A549 (cell line): ENCODE data around the gene KAT6B. TPM values are rescaled to one million over a fixed set of nuclear protein-coding genes. Genes with fewer than 3 reads are reported as not detected.

Source experiments
- ATAC-seq, 2 experiments: fragments of 200-7000 bp in 1 of 2; fragments of >200 bp in 1 of 2; cut with Nextera tagmentation in 1 of 2; cut with Tn5 transposase in 1 of 2; 3 replicates each; pipeline versions ENCODE4 v1.8.0 to v1.9.1; 2018 to 2020; ENCODE audit warnings: mild to moderate bottlenecking in 1 of 2, moderate library complexity in 1 of 2
- CTCF ChIA-PET: fragments of 300-600 bp; sonication (Branson Sonifier 250); formaldehyde crosslinking; extraction: SDS; loops from one replicate; lab custom pipeline; 2021; ENCODE audit warnings: antibody characterized with exemption, inconsistent platforms; lab: Yijun Ruan, JAX
- POLR2A ChIA-PET: fragments of 350-600 bp; formaldehyde crosslinking; extraction: SDS; loops from one replicate; lab custom pipeline; 2021; ENCODE audit warnings: antibody characterized with exemption, inconsistent platforms; lab: Yijun Ruan, JAX
- DNase-seq, 2 experiments: peaks; one replicate each; pipeline versions ENCODE4 v3.0.0 to v3.0.0-alpha.2; 2011 to 2016; ENCODE audit warnings: low read depth in 1 of 2, low spot score in 1 of 2
- FAIRE-seq: peaks from 2 replicates; lab custom pipeline; 2011; peaks lifted over from hg19 to GRCh38; lab: Jason Lieb, UNC
- H3K27ac ChIP-seq, 2 experiments: fragments of >200 bp; sonication (Bioruptor Twin); formaldehyde crosslinking; 3 replicates each; pipeline ENCODE4 v1.5.1; 2016 to 2017
- H3K4me1 ChIP-seq: fragments of >200 bp; sonication (Bioruptor Twin); formaldehyde crosslinking; 3 replicates; pipeline ENCODE4 v1.6.1; 2016
- H3K4me2 ChIP-seq: fragments of >200 bp; sonication (Bioruptor Twin); formaldehyde crosslinking; 3 replicates; pipeline ENCODE4 v1.6.1; 2016
- H3K4me3 ChIP-seq: fragments of >200 bp; sonication (Bioruptor Twin); formaldehyde crosslinking; 3 replicates; pipeline ENCODE4 v1.5.1; 2016
- H3K9me3 ChIP-seq: fragments of >200 bp; sonication (Bioruptor Twin); formaldehyde crosslinking; 3 replicates; pipeline ENCODE4 v1.6.1; 2016
- CBX2 ChIP-seq: fragments of 200-600 bp; sonication (generic); IDR thresholded peaks from 2 replicates; pipeline ENCODE4 v1.6.1; 2016; ENCODE audit warnings: low read depth, mild to moderate bottlenecking, borderline replicate concordance
- CBX8 ChIP-seq: fragments of 200-600 bp; sonication (generic); IDR thresholded peaks from 2 replicates; pipeline ENCODE4 v1.6.1; 2016
- CEBPB ChIP-seq, 2 experiments: fragments of >200 bp in 1 of 2; sonication (Bioruptor Twin) in 1 of 2; formaldehyde crosslinking in 1 of 2; IDR thresholded peaks; 2 replicates each; pipeline ENCODE4 v1.6.1; 2012 to 2016
- CHD4 ChIP-seq: fragments of 200-600 bp; sonication (generic); IDR thresholded peaks from 2 replicates; pipeline ENCODE4 v1.6.1; 2016; ENCODE audit warnings: antibody characterized with exemption, mild to moderate bottlenecking, borderline replicate concordance
- CTCF ChIP-seq: fragments of >200 bp; sonication (Bioruptor Twin); formaldehyde crosslinking; IDR thresholded peaks from 3 replicates; pipeline ENCODE4 v1.5.1; 2016
- EHF ChIP-seq: fragments of 250-450 bp; sonication (Bioruptor Pico); IDR thresholded peaks from 2 replicates; pipeline ENCODE4 v1.5.0; 2020; ENCODE audit warnings: mild to moderate bottlenecking
- EHMT2 ChIP-seq: fragments of 200-600 bp; sonication (generic); IDR thresholded peaks from 2 replicates; pipeline ENCODE4 v1.6.1; 2016; ENCODE audit warnings: antibody characterized with exemption, low read depth, mild to moderate bottlenecking, moderate library complexity
- FOSL2 ChIP-seq, 2 experiments: fragments of 450-650 bp in 1 of 2; fragments of >200 bp in 1 of 2; sonication (Bioruptor Twin) in 1 of 2; formaldehyde crosslinking; IDR thresholded peaks; 2 replicates each; pipeline versions ENCODE4 v1.5.0 to v1.6.1; 2016 to 2020; ENCODE audit warnings: mild to moderate bottlenecking in 1 of 2, moderate library complexity in 1 of 2
- HES2 ChIP-seq: fragments of >200 bp; sonication (Bioruptor Twin); formaldehyde crosslinking; IDR thresholded peaks from 2 replicates; pipeline ENCODE4 v1.6.1; 2016
- HOXB13 ChIP-seq: fragments of 250-450 bp; sonication (Bioruptor Pico); IDR thresholded peaks from 2 replicates; pipeline ENCODE4 v1.5.0; 2020; ENCODE audit warnings: low read depth, mild to moderate bottlenecking, moderate library complexity
- HOXB5 ChIP-seq: fragments of 250-450 bp; sonication (Bioruptor Pico); IDR thresholded peaks from 2 replicates; pipeline ENCODE4 v1.5.0; 2020; ENCODE audit warnings: mild to moderate bottlenecking, moderate library complexity
- JUN ChIP-seq, 2 experiments: fragments of >200 bp; sonication (Bioruptor Twin); formaldehyde crosslinking; IDR thresholded peaks; 2 replicates in 1 of 2; 3 replicates in 1 of 2; pipeline ENCODE4 v1.6.1; 2016 to 2017
- KDM5A ChIP-seq: fragments of 200-600 bp; sonication (generic); IDR thresholded peaks from 2 replicates; pipeline ENCODE4 v1.6.1; 2016; ENCODE audit warnings: antibody characterized with exemption, mild to moderate bottlenecking
- MAZ ChIP-seq: fragments of 150-350 bp; IDR thresholded peaks from 2 replicates; pipeline ENCODE4 v1.6.1; 2014; ENCODE audit warnings: antibody characterized with exemption, low read depth, low read length, borderline replicate concordance
- USF2 ChIP-seq: fragments of 450-650 bp; IDR thresholded peaks from 2 replicates; pipeline ENCODE4 v1.6.1; 2014; ENCODE audit warnings: antibody characterized with exemption
- ZC3H11A ChIP-seq: fragments of 450-650 bp; IDR thresholded peaks from 2 replicates; pipeline ENCODE4 v1.6.1; 2014; ENCODE audit warnings: antibody characterized with exemption, mild to moderate bottlenecking
- ZFP36 ChIP-seq: fragments of 450-650 bp; IDR thresholded peaks from 2 replicates; pipeline ENCODE4 v1.6.1; 2014; ENCODE audit warnings: borderline replicate concordance; ENCODE audit not compliant: partially characterized antibody
- ZNF302 ChIP-seq: fragments of 250-450 bp; sonication (Bioruptor Pico); IDR thresholded peaks from 2 replicates; pipeline ENCODE4 v1.9.0; 2021; ENCODE audit warnings: inconsistent platforms, mild to moderate bottlenecking, moderate library complexity
- ZSCAN20 ChIP-seq: fragments of 250-450 bp; sonication (Bioruptor Pico); IDR thresholded peaks from 2 replicates; pipeline ENCODE4 v1.8.0; 2022; ENCODE audit warnings: mild to moderate bottlenecking, moderate library complexity
- WGBS: methylation state at CpG from one replicate; pipeline ENCODE4 v1.1.6; 2017; ENCODE audit errors: missing lambda C conversion rate; 5-methylcytosine and 5-hydroxymethylcytosine counted together
- polyA plus RNA-seq, 4 experiments: library from polyadenylated mRNA; depleted of rRNA in 3 of 4; stranded (reverse); fragments of >200 nt; fragmentation: RNase III in 1 of 4; extraction: RNeasy Plus Mini Kit Qiagen cat#74134 plus additional on column Dnase treatment in 1 of 4; gene quantifications; 2 replicates in 3 of 4; 3 replicates in 1 of 4; pipeline ENCODE4 v1.2.3, GENCODE V29; 2011 to 2017
- TF ChIP-seq, protein P1 (sequence below): IDR thresholded peaks from 2 replicates; pipeline ENCODE4 v1.6.1; 2012

KAT6B gene
- polyA plus RNA-seq, 2 of the 4 experiments (the other 2 are of a cell fraction) = 5.6 to 5.7 TPM

GRCh38 chr10:75010373-75010772 is 184.0 kb downstream of the KAT6B start:
- WGBS = 93% methylated on average over 1 of the region's 1 CpG

GRCh38 chr10:75011221-75011620 is 184.8 kb downstream of the KAT6B start:
- Histone ChIP-seq H3K4me3 (no peak overlapping the region), H3K27ac (no peak overlapping the region)
- TF ChIP-seq HOXB13 (CRISPR knock-in tag) (no peak), FOSL2 (IDR thresholded peaks at IDR 0.05) (no peak), FOSL2 (CRISPR knock-in tag; IDR thresholded peaks at IDR 0.05) (no peak), MAZ (no peak), CEBPB (IDR thresholded peaks at IDR 0.05) (no peak), CHD4 (no peak), HOXB5 (CRISPR knock-in tag) (no peak), EHMT2 (no peak), HES2 (no peak), ZNF302 (CRISPR knock-in tag) (no peak), ZC3H11A (no peak), CBX2 (no peak), JUN (IDR thresholded peaks at IDR 0.05) (no peak), CBX8 (no peak), ZFP36 (no peak), ZSCAN20 (CRISPR knock-in tag) (no peak)
- TF ChIP-seq, protein P1, sequence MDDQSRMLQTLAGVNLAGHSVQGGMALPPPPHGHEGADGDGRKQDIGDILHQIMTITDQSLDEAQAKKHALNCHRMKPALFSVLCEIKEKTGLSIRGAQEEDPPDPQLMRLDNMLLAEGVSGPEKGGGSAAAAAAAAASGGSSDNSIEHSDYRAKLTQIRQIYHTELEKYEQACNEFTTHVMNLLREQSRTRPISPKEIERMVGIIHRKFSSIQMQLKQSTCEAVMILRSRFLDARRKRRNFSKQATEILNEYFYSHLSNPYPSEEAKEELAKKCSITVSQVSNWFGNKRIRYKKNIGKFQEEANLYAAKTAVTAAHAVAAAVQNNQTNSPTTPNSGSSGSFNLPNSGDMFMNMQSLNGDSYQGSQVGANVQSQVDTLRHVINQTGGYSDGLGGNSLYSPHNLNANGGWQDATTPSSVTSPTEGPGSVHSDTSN = no peak
- TF ChIP-seq, all 56 proteins: peak for 0
- Histone ChIP-seq H3K9me3 (no peaks in the 10 kb centered on the region), H3K4me1 (no peaks in the 10 kb centered on the region), H3K4me2 (no peak overlapping the region)
- ATAC-seq (no peak), FAIRE-seq (no peak), DNase-seq (no peak)
- POLR2A ChIA-PET = no interaction called here
- CTCF ChIA-PET = no interaction called here
- 90% methylated on average over 1 of the region's 1 CpG for WGBS

More at GRCh38 chr10:75010373-75010772, 184.0 kb downstream of the KAT6B start:
- Histone ChIP-seq H3K4me3 (no peak overlapping the region), H3K9me3 (no peaks in the 10 kb centered on the region), H3K27ac (no peak overlapping the region), H3K4me1 (no peaks in the 10 kb centered on the region), H3K4me2 (no peak overlapping the region)
- ATAC-seq (no peak), FAIRE-seq (no peak), DNase-seq (no peak)
- CTCF ChIA-PET = no interaction called here
- POLR2A ChIA-PET = no interaction called here
- TF ChIP-seq EHMT2 (no peak), CHD4 (no peak), CTCF (no peak)

- WGBS = 90% methylated on average over 8 of the region's 8 CpGs
- CTCF ChIA-PET = interaction anchor here (1.2 kb wide), 1 partner anchor 58 kb away, joined by 3 read pairs; no protein-coding TSS in a partner anchor
Observed at GRCh38 chr10:75012471-75012870, 186.1 kb downstream of the KAT6B start.

More at GRCh38 chr10:75012471-75012870, 186.1 kb downstream of the KAT6B start:
- Histone ChIP-seq H3K4me3 (no peak overlapping the region), H3K9me3 (no peaks in the 10 kb centered on the region), H3K27ac (no peak overlapping the region), H3K4me2 (no peak overlapping the region), H3K4me1 (no peaks in the 10 kb centered on the region)
- FAIRE-seq = no peak
- POLR2A ChIA-PET = no interaction called here
- TF ChIP-seq CTCF (no peak), KDM5A (no peak), ZFP36 (no peak), EHF (CRISPR knock-in tag) (no peak), USF2 (no peak)
- no peak for ATAC-seq
- no peak for DNase-seq
